PC-9 (cell line): Measurements from ENCODE around the gene ABI3BP. TPM values are rescaled to one million over a fixed set of nuclear protein-coding genes. Genes with fewer than 3 reads are reported as not detected.
"Not testable (repeated sequence)": the region's sequence is repeated elsewhere in the genome, so short reads cannot be mapped to it uniquely, and the experiment has no call there.

Experiments
- BruUV-seq: library from RNA; stranded (reverse); fragments of 400-500 nt; replicated peaks from 2 replicates; lab custom pipeline; 2021; lab: Mats Ljungman, UMichigan
- CTCF ChIA-PET: fragments of 300-600 bp; sonication (Branson Sonifier 250); formaldehyde crosslinking; loops from one replicate; lab custom pipeline; 2022; ENCODE audit warnings: antibody characterized with exemption; lab: Charles Lee
- POLR2A ChIA-PET: fragments of 300-600 bp; sonication (Branson Sonifier 250); formaldehyde crosslinking; loops from one replicate; lab custom pipeline; 2022; ENCODE audit warnings: antibody characterized with exemption; ENCODE audit not compliant: unreplicated experiment; lab: Charles Lee
- DNase-seq, 2 experiments: peaks; one replicate each; pipeline versions ENCODE4 v3.0.0 to v3.0.0-alpha.2; 2015 to 2022; ENCODE audit warnings: mixed read lengths in 1 of 2
- H2AFZ ChIP-seq: fragments of 200-600 bp; sonication (generic); 2 replicates; pipeline ENCODE4 v1.8.1; 2017; ENCODE audit warnings: antibody characterized with exemption
- H3F3A ChIP-seq: fragments of 200-600 bp; sonication (generic); 2 replicates; pipeline ENCODE4 v1.8.1; 2017; ENCODE audit warnings: antibody characterized with exemption, mild to moderate bottlenecking, low read depth; ENCODE audit not compliant: insufficient read depth
- H3K27ac ChIP-seq: fragments of 200-600 bp; sonication (generic); 2 replicates; pipeline ENCODE4 v1.6.1; 2016; ENCODE audit warnings: mixed run types
- H3K27me3 ChIP-seq: fragments of 200-600 bp; sonication (generic); 2 replicates; pipeline ENCODE4 v1.6.1; 2016; ENCODE audit warnings: low read depth, mixed run types; ENCODE audit not compliant: insufficient read depth
- H3K36me3 ChIP-seq: fragments of 200-600 bp; sonication (generic); 2 replicates; pipeline ENCODE4 v1.6.1; 2016; ENCODE audit warnings: low read depth, mixed run types
- H3K4me1 ChIP-seq: fragments of 200-600 bp; sonication (generic); replicated peaks from 2 replicates; pipeline ENCODE4 v1.6.1; 2016; ENCODE audit warnings: mixed run types; ENCODE audit not compliant: insufficient read depth
- H3K4me2 ChIP-seq: fragments of 200-600 bp; sonication (generic); 2 replicates; pipeline ENCODE4 v1.6.1; 2017; ENCODE audit warnings: mixed run types
- H3K4me3 ChIP-seq: fragments of 200-600 bp; sonication (generic); 2 replicates; pipeline ENCODE4 v1.6.1; 2016; ENCODE audit warnings: mixed run types
- H3K79me2 ChIP-seq: fragments of 200-600 bp; sonication (generic); 2 replicates; pipeline ENCODE4 v1.6.1; 2017; ENCODE audit warnings: low read depth, mixed run types
- H3K9me2 ChIP-seq: fragments of 200-600 bp; sonication (generic); 2 replicates; pipeline ENCODE4 v1.8.1; 2017; ENCODE audit warnings: mild to moderate bottlenecking; ENCODE audit not compliant: insufficient read depth
- H3K9me3 ChIP-seq: fragments of 200-600 bp; sonication (generic); 2 replicates; pipeline ENCODE4 v1.8.1; 2016; ENCODE audit warnings: low read depth; ENCODE audit not compliant: insufficient read depth
- H4K20me1 ChIP-seq: fragments of 200-600 bp; sonication (generic); 2 replicates; pipeline ENCODE4 v1.8.1; 2017; ENCODE audit not compliant: insufficient read depth
- CTCF ChIP-seq: fragments of 200-600 bp; sonication (generic); conservative IDR thresholded peaks from 2 replicates; pipeline ENCODE4 v1.6.1; 2017; ENCODE audit warnings: mixed run types, antibody characterized with exemption, mild to moderate bottlenecking, moderate library complexity
- EZH2 ChIP-seq: fragments of 200-600 bp; sonication (generic); IDR thresholded peaks from 2 replicates; pipeline ENCODE4 v1.8.0; 2017; ENCODE audit warnings: antibody characterized with exemption, low read depth
- intact Hi-C: fragments of 100-400 bp; cut with micrococcal nuclease; formaldehyde crosslinking; loops from one replicate; pipeline ENCODE4 v1.10.0; 2022; ENCODE audit not compliant: unreplicated experiment
- total RNA-seq: library from RNA; stranded (reverse); gene quantifications from 2 replicates; pipeline ENCODE4 v1.2.3, GENCODE V29; 2021

ABI3BP gene
- total RNA-seq, 1 experiment from 2014 or later: 4.2 TPM

GRCh38 chr3:101017017-101017416 is 23.8 kb upstream of the ABI3BP start:
- Histone ChIP-seq H2AFZ (no peak overlapping the region), H3K79me2 (no peaks in the 10 kb centered on the region), H3K4me2 (no peak overlapping the region), H3K27ac (no peak overlapping the region), H3K9me3 (peaks cover 14% of the 10 kb centered on the region; the same call in 1 of the 2 replicates), H3F3A (no peaks in the 10 kb centered on the region), H3K9me2 (no peaks in the 10 kb centered on the region), H3K27me3 (no peaks in the 10 kb centered on the region), H3K4me3 (no peak overlapping the region), H4K20me1 (no peaks in the 10 kb centered on the region), H3K4me1 (no peaks in the 10 kb centered on the region), H3K36me3 (no peaks in the 10 kb centered on the region)
- DNase-seq: no peak
- TF ChIP-seq EZH2: no peak
- no peak for TF ChIP-seq CTCF
- ChIA-PET POLR2A (no interaction called here), CTCF (no interaction called here)
- intact Hi-C loops: no loop called here
- BruUV-seq: no TSS peak

GRCh38 chr3:101012312-101012711 is 19.1 kb upstream of the ABI3BP start:
- H3K79me2 ChIP-seq, H3K9me2 ChIP-seq, CTCF ChIA-PET, H4K20me1 ChIP-seq, H3K4me2 ChIP-seq, DNase-seq, POLR2A ChIA-PET, H3K27me3 ChIP-seq, H3K4me1 ChIP-seq, H3F3A ChIP-seq, H2AFZ ChIP-seq, H3K36me3 ChIP-seq, H3K4me3 ChIP-seq, H3K27ac ChIP-seq, intact Hi-C loops, BruUV-seq: not testable (repeated sequence)
- H3K9me3 ChIP-seq: peaks cover 27% of the 10 kb centered on the region; the same call in 1 of the 2 replicates

- Histone ChIP-seq H3K27ac (no peak overlapping the region), H2AFZ (no peak overlapping the region), H3K36me3 (no peaks in the 10 kb centered on the region), H3K27me3 (no peaks in the 10 kb centered on the region), H3K9me3 (peaks cover 27% of the 10 kb centered on the region; the same call in 1 of the 2 replicates), H3K4me2 (no peak overlapping the region), H3K79me2 (no peaks in the 10 kb centered on the region), H3K4me1 (no peaks in the 10 kb centered on the region), H4K20me1 (no peaks in the 10 kb centered on the region), H3K9me2 (no peaks in the 10 kb centered on the region), H3F3A (no peaks in the 10 kb centered on the region), H3K4me3 (no peak overlapping the region)
- no TSS peak for BruUV-seq
- ChIA-PET POLR2A (no interaction called here), CTCF (no interaction called here)
- DNase-seq: no peak
- intact Hi-C loops: no loop called here
- TF ChIP-seq EZH2: no peak
- TF ChIP-seq CTCF: no peak
Observed at GRCh38 chr3:101011136-101011535, 17.9 kb upstream of the ABI3BP start.

- Histone ChIP-seq H3K4me1 (no peaks in the 10 kb centered on the region), H3K27me3 (no peaks in the 10 kb centered on the region), H2AFZ (0 out of 2 replicates have a peak overlapping the region, but pooled peaks have one; percentile 4), H3K9me3 (peaks cover 27% of the 10 kb centered on the region; the same call in 1 of the 2 replicates), H4K20me1 (no peaks in the 10 kb centered on the region), H3K79me2 (no peaks in the 10 kb centered on the region), H3K4me2 (no peak overlapping the region), H3K36me3 (no peaks in the 10 kb centered on the region), H3K9me2 (no peaks in the 10 kb centered on the region), H3F3A (no peaks in the 10 kb centered on the region), H3K4me3 (no peak overlapping the region), H3K27ac (no peak overlapping the region)
- no peak for TF ChIP-seq CTCF
- TF ChIP-seq EZH2: no peak
- CTCF ChIA-PET: no interaction called here
- no TSS peak for BruUV-seq
- no peak for DNase-seq
- POLR2A ChIA-PET: no interaction called here
- intact Hi-C loops: no loop called here
Observed at GRCh38 chr3:101010296-101010695, 17.1 kb upstream of the ABI3BP start.
